Omental fat pad (tissue), 4 donors: ENCODE measurements around the gene CCDC91. TPM values are rescaled to one million over a fixed set of nuclear protein-coding genes. Genes with fewer than 3 reads are reported as not detected.

Experiments
- ATAC-seq: fragments of 150-250 bp; one replicate; pipeline ENCODE4 v1.9.1; 2016; ENCODE audit warnings: mild to moderate bottlenecking, moderate library complexity; ENCODE audit not compliant: low FRiP score
- DNase-seq: peaks from one replicate; pipeline ENCODE4 v3.0.0-alpha.2; 2019; ENCODE audit warnings: low spot score
- CTCF ChIP-seq, 3 donors: fragments of 450-650 bp; IDR thresholded peaks; one replicate each; pipeline ENCODE4 v1.5.1; 2016 to 2017; ENCODE audit warnings: antibody characterized with exemption in 3 of 3, mild to moderate bottlenecking in 3 of 3, moderate library complexity in 2 of 3
- total RNA-seq, 4 donors: library from RNA; depleted of rRNA; stranded (reverse); fragments of >200 nt; gene quantifications; one replicate each; pipeline ENCODE4 v1.1.0, GENCODE V29; 2016

The CCDC91 gene
- total RNA-seq, 4 donors from 2014 or later = 29.3 to 48.9 (median 32.5) TPM

DNA sequence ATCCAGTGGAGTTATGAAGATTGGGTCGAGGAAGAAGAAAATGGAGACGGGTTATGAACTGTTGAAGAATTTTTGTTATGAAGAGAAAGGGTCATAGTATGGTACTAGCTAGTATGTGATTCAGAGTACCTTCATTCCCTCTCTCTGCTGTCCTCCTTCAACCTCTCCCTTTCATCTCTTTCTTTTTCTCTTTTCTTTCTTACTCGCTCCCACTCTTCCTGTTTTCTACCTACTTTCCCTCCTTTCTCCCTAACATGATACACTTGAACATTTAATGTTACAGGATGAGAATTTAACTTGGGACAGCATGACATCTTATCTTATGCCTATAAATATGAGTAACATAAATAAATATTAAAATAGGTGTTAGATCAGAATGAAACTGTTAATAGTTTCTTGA lies 112.9 kb downstream of the CCDC91 start:
- no peak for TF ChIP-seq CTCF (IDR thresholded peaks at IDR 0.05)
- ATAC-seq (no peak), DNase-seq (no peak)

DNA sequence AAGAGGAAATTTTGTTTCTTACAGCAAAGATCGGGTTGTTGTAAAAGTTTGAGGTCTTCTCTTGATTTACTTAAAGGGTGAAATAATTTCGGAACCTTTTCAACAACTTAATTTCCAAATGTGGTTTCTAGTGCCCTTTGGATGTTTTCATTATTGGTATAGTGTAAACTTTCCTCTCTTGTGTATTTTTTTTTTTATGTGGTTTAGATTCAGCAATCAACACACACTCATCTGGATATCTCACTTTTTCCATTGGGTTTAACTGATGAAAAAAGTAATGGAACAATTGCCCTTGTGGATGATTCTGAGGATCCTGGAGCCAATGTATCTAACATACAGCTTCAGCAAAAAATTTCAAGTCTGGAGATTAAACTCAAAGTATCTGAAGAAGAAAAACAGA lies 116.3 kb downstream of the CCDC91 start:
- DNase-seq (no peak), ATAC-seq (no peak)
- no peak for TF ChIP-seq CTCF (IDR thresholded peaks at IDR 0.05)

GRCh38 chr12:28308891-28309290 lies 118.6 kb downstream of the CCDC91 start:
- DNase-seq = no peak
- no peak for ATAC-seq
- TF ChIP-seq CTCF (IDR thresholded peaks at IDR 0.05) = no peak

DNA sequence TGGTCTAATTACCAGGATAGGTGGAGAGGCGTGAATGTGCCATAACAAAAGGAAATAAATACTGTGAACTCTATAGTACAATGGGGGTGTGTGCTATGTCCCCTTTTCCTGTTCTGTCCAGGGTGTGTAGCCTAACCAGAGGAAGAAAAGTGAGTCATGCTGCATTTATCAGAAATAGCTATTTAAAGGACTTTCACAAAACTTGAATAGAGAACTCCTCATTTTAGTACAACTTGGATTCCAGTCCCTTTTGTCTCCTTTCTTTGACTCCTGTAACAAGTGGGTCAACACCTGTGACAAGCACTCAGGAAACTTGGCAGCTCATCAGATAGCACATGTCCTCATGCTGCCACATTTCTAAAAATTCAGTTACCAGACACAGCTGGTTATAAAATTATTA lies 123.4 kb downstream of the CCDC91 start:
- DNase-seq (no peak), ATAC-seq (peak; percentile 59)
- TF ChIP-seq CTCF (IDR thresholded peaks at IDR 0.05) = no peak

DNA sequence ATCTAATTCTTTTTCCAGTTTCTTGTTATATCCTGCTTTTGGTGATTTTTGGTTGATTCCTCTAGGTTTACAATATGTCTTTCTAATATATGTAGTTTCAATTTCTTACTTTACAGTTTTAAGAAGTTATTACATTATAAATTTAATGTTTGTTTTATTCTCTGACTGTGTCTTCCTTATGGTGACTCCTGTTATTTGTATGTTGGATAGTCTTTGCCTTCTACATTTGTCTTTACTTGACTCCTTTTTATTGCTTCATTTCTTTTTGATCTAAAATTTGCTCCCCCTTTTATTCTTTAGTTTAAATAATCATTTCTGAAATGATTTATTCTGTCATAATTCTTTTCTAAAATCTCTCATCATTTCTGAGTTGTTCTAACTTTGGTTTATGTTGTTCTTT lies 125.8 kb downstream of the CCDC91 start:
- no peak for TF ChIP-seq CTCF (IDR thresholded peaks at IDR 0.05)
- DNase-seq = no peak
- no peak for ATAC-seq

DNA sequence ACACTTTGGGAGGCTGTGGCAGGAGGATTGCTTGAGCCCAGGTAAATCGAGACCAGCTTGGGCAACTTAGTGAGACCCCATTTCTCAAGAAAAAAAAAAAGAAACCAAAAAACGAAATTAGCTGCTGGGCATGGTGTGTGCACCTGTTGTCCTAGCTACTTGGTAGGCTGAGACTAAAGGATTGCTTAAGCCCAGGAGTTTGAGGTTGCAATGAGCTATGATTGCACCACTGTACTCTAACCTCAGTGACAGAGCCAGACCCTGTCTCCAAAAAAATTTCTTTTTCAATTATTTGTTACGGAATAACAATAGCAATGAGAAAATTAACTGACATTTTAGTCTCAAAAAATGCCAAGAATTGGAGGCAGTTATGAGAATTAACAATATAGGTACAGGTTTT lies 128.0 kb downstream of the CCDC91 start:
- no peak for TF ChIP-seq CTCF (IDR thresholded peaks at IDR 0.05)
- no peak for ATAC-seq
- DNase-seq = no peak

DNA sequence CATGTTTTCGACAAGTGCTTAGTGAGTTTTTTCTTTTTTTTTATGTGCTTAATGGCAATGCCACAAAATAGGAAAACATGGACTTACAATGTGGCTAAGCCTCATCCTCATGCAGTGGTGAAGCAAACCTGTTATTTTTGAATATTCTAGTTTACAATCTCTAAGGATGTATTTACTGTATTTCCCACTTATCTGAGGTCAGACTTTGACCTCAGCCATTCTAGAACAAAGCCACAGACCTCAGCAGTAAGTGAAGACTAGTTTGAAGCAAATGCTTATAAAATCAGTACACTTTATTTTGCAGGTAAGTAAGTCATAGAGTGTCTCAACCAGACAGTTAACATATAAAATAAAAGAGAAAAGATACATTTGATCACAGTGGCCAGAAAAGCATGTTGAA lies 130.1 kb downstream of the CCDC91 start:
- no peak for DNase-seq
- no peak for TF ChIP-seq CTCF (IDR thresholded peaks at IDR 0.05)
- ATAC-seq = no peak
